ENCODE data around the gene SLC35B1. TPM values are rescaled to one million over a fixed set of nuclear protein-coding genes. Genes with fewer than 3 reads are reported as not detected.

SLC35B1 gene
- total and polyA plus RNA-seq, 2 experiments from 2014 or later: 98.1 to 99.8 TPM

DNA sequence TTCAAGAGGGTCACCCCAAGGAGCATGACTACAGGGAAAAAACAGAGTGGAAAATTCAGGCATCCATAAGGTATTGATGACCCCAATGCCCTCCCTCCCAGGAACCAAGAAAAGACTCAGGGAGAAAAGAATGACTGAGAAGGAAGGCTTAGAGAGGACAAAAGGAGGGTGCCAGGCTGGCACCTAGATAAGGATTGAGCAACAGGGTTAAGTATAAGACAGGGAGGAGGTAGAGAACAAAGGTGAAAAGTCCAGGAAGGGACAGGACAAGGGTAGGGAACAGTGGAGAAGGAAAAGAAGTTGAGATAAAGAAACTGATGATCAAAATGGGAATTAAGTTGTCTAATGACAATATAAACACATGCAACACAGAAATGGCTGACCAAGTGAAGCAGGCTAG is 2.5 kb downstream of the SLC35B1 start:
- DNase-seq (ENCODE audit: low spot score): no peak
- peaks cover 9% of the 10 kb centered on the region for H3K4me1 ChIP-seq (ENCODE audit: insufficient read depth)
- no peak for TF ChIP-seq EZH2 (IDR thresholded peaks at IDR 0.05; ENCODE audit: borderline replicate concordance)
- no peak for TF ChIP-seq EZH2phosphoT487 (IDR thresholded peaks at IDR 0.05; ENCODE audit: low read depth, severe bottlenecking, unreplicated experiment)
- TF ChIP-seq, protein P1, sequence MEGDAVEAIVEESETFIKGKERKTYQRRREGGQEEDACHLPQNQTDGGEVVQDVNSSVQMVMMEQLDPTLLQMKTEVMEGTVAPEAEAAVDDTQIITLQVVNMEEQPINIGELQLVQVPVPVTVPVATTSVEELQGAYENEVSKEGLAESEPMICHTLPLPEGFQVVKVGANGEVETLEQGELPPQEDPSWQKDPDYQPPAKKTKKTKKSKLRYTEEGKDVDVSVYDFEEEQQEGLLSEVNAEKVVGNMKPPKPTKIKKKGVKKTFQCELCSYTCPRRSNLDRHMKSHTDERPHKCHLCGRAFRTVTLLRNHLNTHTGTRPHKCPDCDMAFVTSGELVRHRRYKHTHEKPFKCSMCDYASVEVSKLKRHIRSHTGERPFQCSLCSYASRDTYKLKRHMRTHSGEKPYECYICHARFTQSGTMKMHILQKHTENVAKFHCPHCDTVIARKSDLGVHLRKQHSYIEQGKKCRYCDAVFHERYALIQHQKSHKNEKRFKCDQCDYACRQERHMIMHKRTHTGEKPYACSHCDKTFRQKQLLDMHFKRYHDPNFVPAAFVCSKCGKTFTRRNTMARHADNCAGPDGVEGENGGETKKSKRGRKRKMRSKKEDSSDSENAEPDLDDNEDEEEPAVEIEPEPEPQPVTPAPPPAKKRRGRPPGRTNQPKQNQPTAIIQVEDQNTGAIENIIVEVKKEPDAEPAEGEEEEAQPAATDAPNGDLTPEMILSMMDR (IDR thresholded peaks at IDR 0.05; ENCODE audit: poor library complexity): no peak
- H3K79me2 ChIP-seq: peaks cover 16% of the 10 kb centered on the region
- H3K9me2 ChIP-seq (replicated peaks; ENCODE audit: insufficient read depth): no peaks in the 10 kb centered on the region
- no peaks in the 10 kb centered on the region for H3K9me3 ChIP-seq (ENCODE audit: low read depth)
- H3K36me3 ChIP-seq (replicated peaks; ENCODE audit: insufficient read depth, low read depth): no peaks in the 10 kb centered on the region
- H3K4me3 ChIP-seq: no peak overlapping the region
- no peak overlapping the region for H3K4me2 ChIP-seq
- no peak overlapping the region for H2AFZ ChIP-seq
- H3K27ac ChIP-seq: no peak overlapping the region
- H3K27me3 ChIP-seq: no peaks in the 10 kb centered on the region
- H4K20me1 ChIP-seq (ENCODE audit: insufficient read depth, poor library complexity, severe bottlenecking): no peaks in the 10 kb centered on the region

DNA sequence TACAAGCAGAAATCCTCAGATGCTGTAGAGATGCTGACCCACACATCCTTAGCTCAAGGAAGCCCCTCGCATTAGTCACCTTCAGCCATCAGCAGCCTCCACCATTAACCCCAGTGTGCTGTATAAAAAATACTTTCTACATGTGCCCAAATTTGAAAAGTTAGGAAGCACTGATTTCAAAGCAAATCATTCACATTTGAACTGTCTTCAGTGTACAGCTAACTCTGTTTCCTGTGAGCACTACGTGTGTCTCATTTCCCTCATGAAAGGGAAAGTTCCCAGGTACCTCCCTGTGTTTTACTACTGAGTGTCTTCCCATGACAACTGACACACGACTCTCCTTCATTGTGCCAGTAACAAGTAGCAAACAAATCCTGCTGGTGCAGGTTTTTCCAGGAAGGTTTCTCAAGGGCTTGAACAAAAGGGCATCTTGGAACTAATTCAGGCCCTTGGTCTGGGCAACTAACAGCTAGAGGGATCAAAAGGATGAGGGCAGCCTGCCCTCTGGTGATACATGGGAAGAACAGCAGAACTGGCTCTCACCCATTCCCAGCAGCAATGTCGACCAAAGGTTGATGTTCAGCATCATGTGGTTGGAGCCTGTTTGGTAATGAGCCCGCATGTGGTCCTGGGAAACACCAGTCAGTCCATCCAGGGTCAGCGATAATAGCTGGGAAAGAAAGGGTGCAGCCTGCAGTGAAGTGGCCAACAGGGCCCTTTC is 4.0 kb downstream of the SLC35B1 start:
- H3K27ac ChIP-seq: no peak overlapping the region
- WGBS (ENCODE audit: low lambda C conversion rate, missing lambda C conversion rate): 76% methylated on average over 6 of the region's 6 CpGs

DNA sequence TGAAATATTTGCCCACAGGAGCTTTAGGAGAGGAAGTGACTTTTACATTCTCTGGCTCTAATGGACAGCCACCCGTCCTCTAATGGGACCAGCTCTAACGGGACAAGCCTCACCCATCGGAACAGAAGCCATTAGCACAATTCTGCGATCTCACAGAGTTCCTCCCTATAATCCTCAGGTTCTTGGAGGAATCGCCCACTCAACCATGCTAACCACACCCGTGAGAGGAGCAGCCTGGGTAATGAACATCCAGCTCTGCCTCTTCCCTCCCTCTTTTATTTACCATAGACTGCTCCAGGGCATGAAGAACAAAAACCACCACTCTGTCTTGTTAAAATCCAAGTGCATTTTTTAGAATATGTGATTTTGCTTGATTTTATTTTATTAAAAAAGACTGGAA is 6.8 kb downstream of the SLC35B1 start:
- no peak for TF ChIP-seq EZH2 (IDR thresholded peaks at IDR 0.05; ENCODE audit: borderline replicate concordance)
- no peak for TF ChIP-seq EZH2phosphoT487 (IDR thresholded peaks at IDR 0.05; ENCODE audit: low read depth, severe bottlenecking, unreplicated experiment)
- TF ChIP-seq, protein P1 (IDR thresholded peaks at IDR 0.05; ENCODE audit: poor library complexity): no peak
- Histone ChIP-seq H3K79me2 (no peaks in the 10 kb centered on the region), H2AFZ (no peak overlapping the region), H3K4me2 (no peak overlapping the region), H3K4me3 (no peak overlapping the region), H3K9me2 (replicated peaks; ENCODE audit: insufficient read depth) (no peaks in the 10 kb centered on the region), H3K27ac (no peak overlapping the region), H3K27me3 (no peaks in the 10 kb centered on the region), H3K36me3 (replicated peaks; ENCODE audit: insufficient read depth, low read depth) (no peaks in the 10 kb centered on the region), H4K20me1 (ENCODE audit: insufficient read depth, poor library complexity, severe bottlenecking) (no peaks in the 10 kb centered on the region), H3K9me3 (ENCODE audit: low read depth) (no peaks in the 10 kb centered on the region), H3K4me1 (ENCODE audit: insufficient read depth) (no peaks in the 10 kb centered on the region)
- 94% methylated on average over 6 of the region's 6 CpGs for WGBS (ENCODE audit: low lambda C conversion rate, missing lambda C conversion rate)
- no peak for DNase-seq (ENCODE audit: low spot score)

More for the DNA sequence above, 4.0 kb downstream of the SLC35B1 start:
- DNase-seq (ENCODE audit: low spot score): peak; percentile 69
- Histone ChIP-seq H3K36me3 (replicated peaks; ENCODE audit: insufficient read depth, low read depth) (no peaks in the 10 kb centered on the region), H4K20me1 (ENCODE audit: insufficient read depth, poor library complexity, severe bottlenecking) (no peaks in the 10 kb centered on the region), H3K79me2 (peaks cover 16% of the 10 kb centered on the region), H3K9me3 (ENCODE audit: low read depth) (no peaks in the 10 kb centered on the region), H3K9me2 (replicated peaks; ENCODE audit: insufficient read depth) (no peaks in the 10 kb centered on the region), H2AFZ (no peak overlapping the region), H3K4me2 (no peak overlapping the region), H3K4me1 (ENCODE audit: insufficient read depth) (peaks cover 9% of the 10 kb centered on the region), H3K27me3 (no peaks in the 10 kb centered on the region), H3K4me3 (no peak overlapping the region)
- TF ChIP-seq, protein P1 (IDR thresholded peaks at IDR 0.05; ENCODE audit: poor library complexity): peak; percentile 45
- TF ChIP-seq EZH2phosphoT487 (IDR thresholded peaks at IDR 0.05; ENCODE audit: low read depth, severe bottlenecking, unreplicated experiment): no peak
